SH-SY5Y (cell line): ENCODE data around the gene AKAP6.

Experiments used
- GATA2 ChIP-seq: IDR thresholded peaks from 2 replicates; pipeline ENCODE4 v1.6.1; 2011; ENCODE audit warnings: mild to moderate bottlenecking, low read depth, low read length
- GATA3 ChIP-seq: IDR thresholded peaks from 2 replicates; pipeline ENCODE4 v1.6.1; 2011; ENCODE audit warnings: low read depth, mild to moderate bottlenecking, low read length, moderate library complexity

GRCh38 chr14:32343926-32344430 is 14.9 kb downstream of the AKAP6 start:
- no peak for TF ChIP-seq GATA2
- no peak for TF ChIP-seq GATA3
